Activated CD4-positive, alpha-beta T cell treated with anti-CD3 and anti-CD28 coated beads for 36 hours (primary cell): ENCODE data around the gene PSIP1. TPM values are rescaled to one million over a fixed set of nuclear protein-coding genes. Genes with fewer than 3 reads are reported as not detected.
"Not testable (repeated sequence)": the region's sequence is repeated elsewhere in the genome, so short reads cannot be mapped to it uniquely, and the experiment has no call there.

ENCODE experiments used
- ATAC-seq: fragments of 200-7000 bp; cut with Tn5 transposase; one replicate; pipeline ENCODE4 v1.10.0; 2021; ENCODE audit warnings: mild to moderate bottlenecking, moderate library complexity
- CTCF ChIA-PET: fragments of 350-600 bp; sonication (Branson Sonifier 250); formaldehyde crosslinking; loops from one replicate; lab custom pipeline; 2021; ENCODE audit warnings: antibody characterized with exemption; lab: Charles Lee
- POLR2A ChIA-PET: fragments of 350-600 bp; sonication (Branson Sonifier 250); formaldehyde crosslinking; loops from one replicate; lab custom pipeline; 2021; ENCODE audit warnings: antibody characterized with exemption, inconsistent platforms; lab: Charles Lee
- DNase-seq: peaks from one replicate; pipeline ENCODE4 v3.0.0-alpha.2; 2020
- H3K27ac Mint-ChIP-seq: one replicate; pipeline ENCODE4 v1.8.0; 2021; ENCODE audit warnings: mixed read lengths
- H3K27me3 Mint-ChIP-seq: one replicate; pipeline ENCODE4 v1.8.0; 2021; ENCODE audit warnings: mixed read lengths
- H3K36me3 Mint-ChIP-seq: one replicate; pipeline ENCODE4 v1.8.0; 2021; ENCODE audit warnings: low read depth, mixed read lengths
- H3K4me1 Mint-ChIP-seq: one replicate; pipeline ENCODE4 v1.8.0; 2021; ENCODE audit warnings: mixed read lengths
- H3K4me3 Mint-ChIP-seq: one replicate; pipeline ENCODE4 v1.8.0; 2021; ENCODE audit warnings: mild to moderate bottlenecking, moderate library complexity, mixed read lengths
- H3K9me3 Mint-ChIP-seq: one replicate; pipeline ENCODE4 v1.8.0; 2021; ENCODE audit warnings: low read depth, mixed read lengths
- intact Hi-C, 2 experiments: fragments of 100-400 bp; cut with DNase I in 1 of 2; cut with micrococcal nuclease in 1 of 2; formaldehyde crosslinking; loops; one replicate each; pipeline versions ENCODE4 v1.14.2 to v1.15.1; 2022 to 2024; cut with DNase I, micrococcal nuclease
- total RNA-seq, 2 experiments: library from RNA; stranded (reverse); gene quantifications; one replicate each; pipeline ENCODE4 v1.2.3, GENCODE V29; 2021

Gene PSIP1
- total RNA-seq, 2 experiments from 2014 or later = 139 to 189 TPM

GRCh38 chr9:15480028-15480427, 30.7 kb downstream of the PSIP1 start:
- Mint-ChIP-seq H3K4me1 (peaks cover 30% of the 10 kb centered on the region), H3K27ac (no peak overlapping the region), H3K9me3 (no peaks in the 10 kb centered on the region), H3K27me3 (no peaks in the 10 kb centered on the region), H3K36me3 (peaks cover 37% of the 10 kb centered on the region), H3K4me3 (no peak overlapping the region)
- intact Hi-C loops = no loop called here
- DNase-seq (no peak), ATAC-seq (no peak)
- CTCF ChIA-PET = no interaction called here
- POLR2A ChIA-PET = no interaction called here

GRCh38 chr9:15475923-15476536, 34.7 kb downstream of the PSIP1 start:
- Mint-ChIP-seq H3K4me1 (peaks cover 25% of the 10 kb centered on the region), H3K36me3 (peaks cover 37% of the 10 kb centered on the region), H3K27me3 (no peaks in the 10 kb centered on the region), H3K4me3 (no peak overlapping the region), H3K27ac (no peak overlapping the region), H3K9me3 (no peaks in the 10 kb centered on the region)
- intact Hi-C loops = no loop called here
- ChIA-PET POLR2A (interaction anchor here (0.8 kb wide), 1 partner anchor 8 kb away, joined by 3 read pairs; no protein-coding TSS in a partner anchor), CTCF (interaction anchor here (0.5 to 1.6 kb wide), 4 partner anchors 12 to 30 kb away, joined by 3 to 4 read pairs (median 3); no protein-coding TSS in a partner anchor)
- ATAC-seq = no peak
- DNase-seq = no peak

GRCh38 chr9:15469862-15470261, 40.9 kb downstream of the PSIP1 start:
- no peak for ATAC-seq
- H3K9me3 Mint-ChIP-seq = no peaks in the 10 kb centered on the region
- ChIA-PET CTCF (interaction anchor here (0.6 to 1.7 kb wide), 7 partner anchors 10 to 136 kb away, joined by 4 to 7 read pairs (median 5); no protein-coding TSS in a partner anchor), POLR2A (no interaction called here)
- H3K36me3 Mint-ChIP-seq = peaks cover 53% of the 10 kb centered on the region
- H3K4me3 Mint-ChIP-seq = no peak overlapping the region
- H3K27me3 Mint-ChIP-seq = no peaks in the 10 kb centered on the region
- intact Hi-C loops = loop anchor here in 1 of 2 experiments (5.0 kb wide), 1 partner anchor 37 kb away; no protein-coding TSS in a partner anchor
- DNase-seq = no peak
- peaks cover 18% of the 10 kb centered on the region for H3K4me1 Mint-ChIP-seq
- H3K27ac Mint-ChIP-seq = no peak overlapping the region

- H3K36me3 Mint-ChIP-seq = peaks cover 53% of the 10 kb centered on the region
- no peak overlapping the region for H3K27ac Mint-ChIP-seq
- intact Hi-C loops = no loop called here
- ATAC-seq (no peak), DNase-seq (no peak)
- H3K4me3 Mint-ChIP-seq = no peak overlapping the region
- POLR2A ChIA-PET = no interaction called here
- H3K27me3 Mint-ChIP-seq = no peaks in the 10 kb centered on the region
- no peaks in the 10 kb centered on the region for H3K9me3 Mint-ChIP-seq
- CTCF ChIA-PET = interaction anchor here (0.8 to 1.7 kb wide), 8 partner anchors 9 to 137 kb away, joined by 4 to 7 read pairs (median 4); no protein-coding TSS in a partner anchor
- H3K4me1 Mint-ChIP-seq = peaks cover 18% of the 10 kb centered on the region
Measured at GRCh38 chr9:15469406-15469805, 41.4 kb downstream of the PSIP1 start.

- H3K27me3 Mint-ChIP-seq = no peaks in the 10 kb centered on the region
- H3K4me1 Mint-ChIP-seq = peaks cover 11% of the 10 kb centered on the region
- POLR2A ChIA-PET = interaction anchor here (0.7 kb wide), 1 partner anchor 8 kb away, joined by 3 read pairs; no protein-coding TSS in a partner anchor
- H3K9me3 Mint-ChIP-seq = no peaks in the 10 kb centered on the region
- CTCF ChIA-PET = interaction anchor here (1.1 kb wide), 1 partner anchor 13 kb away, joined by 6 read pairs; no protein-coding TSS in a partner anchor
- intact Hi-C loops = no loop called here
- H3K27ac Mint-ChIP-seq = no peak overlapping the region
- no peak overlapping the region for H3K4me3 Mint-ChIP-seq
- no peak for ATAC-seq
- no peak for DNase-seq
- peaks cover 50% of the 10 kb centered on the region for H3K36me3 Mint-ChIP-seq
Measured at GRCh38 chr9:15468145-15468544, 42.6 kb downstream of the PSIP1 start.

GRCh38 chr9:15461601-15462000, 49.2 kb downstream of the PSIP1 start:
- POLR2A ChIA-PET = no interaction called here
- DNase-seq = no peak
- H3K36me3 Mint-ChIP-seq = peaks cover 31% of the 10 kb centered on the region
- no peaks in the 10 kb centered on the region for H3K27me3 Mint-ChIP-seq
- H3K4me3 Mint-ChIP-seq = no peak overlapping the region
- intact Hi-C loops = no loop called here
- no peak overlapping the region for H3K27ac Mint-ChIP-seq
- no peaks in the 10 kb centered on the region for H3K4me1 Mint-ChIP-seq
- no peak for ATAC-seq
- CTCF ChIA-PET = interaction anchor here (0.9 kb wide), 1 partner anchor 28 kb away, joined by 3 read pairs; no protein-coding TSS in a partner anchor
- H3K9me3 Mint-ChIP-seq = no peaks in the 10 kb centered on the region

GRCh38 chr9:15461056-15461455, 49.7 kb downstream of the PSIP1 start:
- Mint-ChIP-seq H3K9me3 (no peaks in the 10 kb centered on the region), H3K4me3 (no peak overlapping the region), H3K4me1 (no peaks in the 10 kb centered on the region), H3K27ac (no peak overlapping the region), H3K36me3 (peaks cover 30% of the 10 kb centered on the region), H3K27me3 (no peaks in the 10 kb centered on the region)
- ChIA-PET POLR2A (no interaction called here), CTCF (interaction anchor here (1.1 to 1.6 kb wide), 2 partner anchors 14 to 15 kb away, joined by 3 to 4 read pairs; no protein-coding TSS in a partner anchor)
- intact Hi-C loops = no loop called here
- ATAC-seq = peak; percentile 39
- DNase-seq = no peak

- DNase-seq = no peak
- H3K27ac Mint-ChIP-seq = no peak overlapping the region
- no peaks in the 10 kb centered on the region for H3K9me3 Mint-ChIP-seq
- H3K27me3 Mint-ChIP-seq = no peaks in the 10 kb centered on the region
- H3K4me1 Mint-ChIP-seq = no peaks in the 10 kb centered on the region
- POLR2A ChIA-PET = interaction anchor here (0.6 kb wide), 1 partner anchor 19 kb away, joined by 3 read pairs; no protein-coding TSS in a partner anchor
- no peak overlapping the region for H3K4me3 Mint-ChIP-seq
- intact Hi-C loops = no loop called here
- peaks cover 32% of the 10 kb centered on the region for H3K36me3 Mint-ChIP-seq
- no peak for ATAC-seq
- CTCF ChIA-PET = no interaction called here
Measured at GRCh38 chr9:15453956-15454355, 56.8 kb downstream of the PSIP1 start.

GRCh38 chr9:15444141-15444540, 66.6 kb downstream of the PSIP1 start:
- no peak overlapping the region for H3K4me3 Mint-ChIP-seq
- ChIA-PET POLR2A (interaction anchor here (0.8 kb wide), 1 partner anchor 52 kb away, joined by 3 read pairs; no protein-coding TSS in a partner anchor), CTCF (interaction anchor here (0.8 to 1.3 kb wide), 4 partner anchors 8 to 231 kb away, joined by 3 read pairs; no protein-coding TSS in a partner anchor)

GRCh38 chr9:15442264-15442663, 68.5 kb downstream of the PSIP1 start:
- H3K27ac Mint-ChIP-seq, H3K27me3 Mint-ChIP-seq, ATAC-seq, POLR2A ChIA-PET, H3K9me3 Mint-ChIP-seq, DNase-seq, H3K4me3 Mint-ChIP-seq, intact Hi-C loops, CTCF ChIA-PET: not testable (repeated sequence)
- Mint-ChIP-seq H3K36me3 (peaks cover 73% of the 10 kb centered on the region), H3K4me1 (peaks cover 14% of the 10 kb centered on the region)

More at GRCh38 chr9:15444141-15444540, 66.6 kb downstream of the PSIP1 start:
- H3K36me3 Mint-ChIP-seq = peaks cover 71% of the 10 kb centered on the region
- H3K27ac Mint-ChIP-seq = no peak overlapping the region
- no peaks in the 10 kb centered on the region for H3K27me3 Mint-ChIP-seq
- no peaks in the 10 kb centered on the region for H3K4me1 Mint-ChIP-seq
- DNase-seq (no peak), ATAC-seq (no peak)
- H3K9me3 Mint-ChIP-seq = no peaks in the 10 kb centered on the region
- intact Hi-C loops = no loop called here

GRCh38 chr9:15441841-15442240, 68.9 kb downstream of the PSIP1 start:
- CTCF ChIA-PET, H3K4me3 Mint-ChIP-seq, DNase-seq, H3K27me3 Mint-ChIP-seq, POLR2A ChIA-PET, intact Hi-C loops, H3K9me3 Mint-ChIP-seq, ATAC-seq, H3K27ac Mint-ChIP-seq: not testable (repeated sequence)
- peaks cover 16% of the 10 kb centered on the region for H3K4me1 Mint-ChIP-seq
- H3K36me3 Mint-ChIP-seq = peaks cover 72% of the 10 kb centered on the region
